DMS153 (cell line): ENCODE data around the gene SLC25A1.

Experiments used
- DNase-seq: peaks from one replicate; lab custom pipeline; 2025; lab: John Stamatoyannopoulos, UW

The SLC25A1 gene

DNA sequence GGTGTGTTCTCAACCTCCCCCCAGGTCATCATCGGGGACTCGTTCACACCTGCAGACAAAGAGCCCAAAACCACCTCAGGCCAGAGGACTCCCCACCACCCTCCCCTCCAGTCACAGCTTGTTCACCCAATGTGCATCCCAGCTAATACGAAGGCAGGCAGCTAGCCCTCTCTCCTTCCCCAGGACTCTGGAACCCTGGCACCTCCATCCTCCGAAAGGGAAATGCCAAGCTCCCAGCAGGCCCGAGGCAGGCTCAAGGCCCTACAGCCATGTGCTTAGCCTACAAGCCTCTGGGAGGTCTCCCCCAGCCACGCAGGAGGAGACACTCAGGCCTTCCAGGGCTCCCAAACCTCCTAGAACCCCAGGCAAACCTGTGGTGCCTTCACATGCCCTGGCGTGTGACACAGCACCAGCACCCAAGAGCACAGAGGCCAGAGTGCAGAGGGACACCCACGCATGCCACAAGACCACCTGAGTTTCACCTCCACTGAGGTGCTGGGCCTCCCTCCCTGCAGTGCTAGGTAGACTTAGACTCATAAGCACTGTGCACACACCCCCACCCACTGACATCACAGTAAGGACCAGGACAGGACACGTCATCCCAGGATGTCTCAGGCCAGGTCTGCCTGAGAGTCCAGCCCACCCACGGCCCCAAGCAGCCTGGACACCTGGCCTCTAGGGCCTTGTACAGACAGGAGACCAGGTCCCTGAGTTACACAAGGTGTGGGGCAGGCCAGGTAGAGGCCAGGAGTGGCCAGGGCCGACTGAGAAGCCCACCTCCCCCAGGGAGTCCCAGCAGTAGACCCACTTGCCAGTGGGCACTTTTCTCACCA lies 40.9 kb downstream of the SLC25A1 start:
- DNase-seq, result no peak

DNA sequence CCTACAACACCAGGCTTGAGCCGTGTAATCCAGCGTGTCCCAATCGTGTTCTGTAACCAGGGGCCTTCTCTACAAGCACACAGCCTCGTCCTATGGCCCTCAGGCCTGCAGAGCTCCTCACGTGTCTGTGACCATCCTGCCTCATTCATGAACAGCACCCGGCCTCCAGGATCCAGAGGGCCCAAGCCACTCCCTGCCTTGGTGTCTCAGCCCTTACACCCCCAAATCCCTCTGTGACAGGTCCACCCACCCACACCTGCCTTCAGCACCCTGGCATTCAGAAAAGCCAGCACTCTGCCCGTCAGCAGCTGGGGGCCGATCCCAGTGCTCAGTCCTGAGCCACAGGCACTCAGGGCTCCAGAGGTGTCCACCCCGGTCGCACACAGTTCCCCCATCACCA lies 41.6 kb downstream of the SLC25A1 start:
- DNase-seq, result no peak

DNA sequence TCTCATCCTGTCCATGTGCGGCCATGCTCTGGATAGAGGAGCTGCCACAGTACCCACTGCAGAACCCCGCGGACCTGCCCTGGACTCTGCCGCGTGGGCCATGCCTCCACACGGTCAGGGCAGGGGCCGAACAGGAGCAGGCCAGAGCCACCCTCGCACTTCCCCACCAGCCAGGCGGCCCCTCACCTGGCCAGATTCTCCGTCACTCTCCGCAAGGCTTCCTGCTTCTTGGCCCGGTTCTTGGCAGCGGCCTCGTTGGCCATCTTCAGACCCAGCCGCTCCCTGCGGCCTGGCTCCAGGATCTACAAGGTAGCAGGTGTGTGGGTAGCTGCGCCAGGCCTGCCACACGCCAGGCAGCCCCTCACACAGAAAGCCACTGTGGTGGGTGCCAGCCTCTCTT lies 43.7 kb downstream of the SLC25A1 start:
- no peak for DNase-seq

DNA sequence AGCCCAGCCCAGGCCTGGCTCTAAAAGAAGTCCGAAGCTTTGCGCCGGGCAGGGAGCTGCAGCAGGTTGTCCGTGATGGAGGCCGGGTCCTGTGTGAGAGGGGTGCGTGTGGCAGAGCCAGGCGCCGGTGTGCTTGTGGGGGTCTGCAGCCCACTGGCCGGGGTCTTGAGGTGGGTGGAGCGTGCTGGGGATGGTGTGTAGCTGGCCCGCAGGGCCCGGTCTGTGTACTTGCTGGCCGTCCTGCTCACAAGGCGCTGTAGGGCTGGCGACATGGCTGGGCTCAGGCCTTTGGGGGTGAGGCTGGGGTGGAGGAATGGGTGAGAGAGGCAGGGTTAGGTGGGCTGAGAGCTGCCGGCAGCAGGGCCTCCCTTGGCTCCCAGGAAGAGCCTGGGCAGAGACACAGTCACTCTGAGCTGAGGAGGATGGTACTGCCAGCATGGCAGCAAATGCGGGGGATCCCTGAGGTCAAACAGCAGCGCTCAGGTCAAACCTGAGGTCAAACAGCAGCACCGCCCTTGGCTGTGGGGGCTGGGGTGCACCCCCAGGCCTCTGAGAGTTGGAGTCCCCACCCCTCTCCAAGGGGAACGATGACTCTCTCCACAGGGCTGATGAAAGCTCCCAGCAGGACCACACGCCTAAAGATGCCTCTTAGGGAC lies 44.2 kb downstream of the SLC25A1 start:
- DNase-seq, result no peak

DNA sequence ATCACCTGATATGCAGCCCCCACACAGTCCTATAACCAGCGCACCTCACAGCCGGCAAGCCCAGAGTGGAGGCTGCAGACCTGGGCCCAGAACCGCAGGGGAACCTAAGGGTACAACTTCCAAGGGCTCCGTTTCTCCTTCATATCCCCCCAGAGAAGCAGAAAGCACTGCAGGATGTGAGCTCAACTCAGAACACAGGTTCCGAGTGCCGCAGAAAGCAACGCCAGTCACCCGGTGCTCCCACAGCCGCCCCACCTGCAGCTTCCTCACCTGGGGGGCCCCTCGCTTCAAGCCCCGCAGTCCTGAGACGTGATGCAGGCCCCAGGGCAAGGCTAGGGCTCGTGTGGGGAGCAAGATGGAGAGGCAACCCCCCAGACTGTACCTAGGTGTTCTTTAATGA lies 45.0 kb downstream of the SLC25A1 start:
- no peak for DNase-seq

DNA sequence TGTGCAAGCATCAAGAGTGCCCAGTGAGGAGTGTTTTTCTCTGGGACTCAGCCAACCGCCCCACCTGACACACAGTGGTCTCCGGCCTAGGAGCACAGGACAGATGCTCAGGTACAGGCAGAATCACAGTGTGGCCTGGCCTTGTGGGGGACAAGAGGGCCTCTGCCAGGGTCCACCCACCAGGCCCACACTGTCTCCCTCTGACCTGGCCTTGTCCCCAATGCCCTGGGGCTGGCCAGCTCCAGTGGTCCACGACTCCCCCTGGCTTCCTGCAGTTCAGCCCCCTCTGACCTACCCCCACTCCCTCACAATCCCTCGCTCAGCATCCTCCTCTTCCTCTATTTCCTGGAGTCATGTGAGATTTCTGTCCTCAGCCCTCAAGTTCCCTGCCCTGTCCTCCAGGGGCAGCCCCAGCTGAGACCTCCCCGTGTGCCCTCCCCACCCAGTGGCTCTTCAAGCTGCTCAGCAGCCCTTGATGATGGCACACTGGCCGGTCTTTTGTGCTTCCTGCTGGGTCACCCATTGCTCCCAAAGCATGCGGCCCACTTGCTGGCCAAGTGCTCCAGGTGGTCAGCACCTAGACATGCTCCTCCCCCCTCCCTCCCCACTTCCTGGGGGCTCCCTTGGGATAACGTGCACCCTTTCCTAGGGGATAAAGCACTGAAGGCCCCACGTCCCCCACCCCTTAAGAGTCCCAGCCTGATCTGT lies 45.7 kb downstream of the SLC25A1 start:
- no peak for DNase-seq

DNA sequence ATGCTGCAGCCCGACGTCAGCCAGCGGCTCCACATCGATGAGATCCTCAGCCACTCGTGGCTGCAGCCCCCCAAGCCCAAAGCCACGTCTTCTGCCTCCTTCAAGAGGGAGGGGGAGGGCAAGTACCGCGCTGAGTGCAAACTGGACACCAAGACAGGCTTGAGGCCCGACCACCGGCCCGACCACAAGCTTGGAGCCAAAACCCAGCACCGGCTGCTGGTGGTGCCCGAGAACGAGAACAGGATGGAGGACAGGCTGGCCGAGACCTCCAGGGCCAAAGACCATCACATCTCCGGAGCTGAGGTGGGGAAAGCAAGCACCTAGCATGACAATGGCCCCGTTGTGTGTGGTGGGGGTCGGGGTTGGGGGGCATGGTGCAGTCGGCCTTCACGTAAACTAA lies 46.4 kb downstream of the SLC25A1 start:
- DNase-seq, result no peak

DNA sequence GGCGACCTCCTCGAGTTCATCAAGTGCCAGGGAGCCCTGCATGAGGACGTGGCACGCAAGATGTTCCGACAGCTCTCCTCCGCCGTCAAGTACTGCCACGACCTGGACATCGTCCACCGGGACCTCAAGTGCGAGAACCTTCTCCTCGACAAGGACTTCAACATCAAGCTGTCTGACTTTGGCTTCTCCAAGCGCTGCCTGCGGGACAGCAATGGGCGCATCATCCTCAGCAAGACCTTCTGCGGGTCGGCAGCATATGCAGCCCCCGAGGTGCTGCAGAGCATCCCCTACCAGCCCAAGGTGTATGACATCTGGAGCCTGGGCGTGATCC lies 46.9 kb downstream of the SLC25A1 start:
- no peak for DNase-seq

DNA sequence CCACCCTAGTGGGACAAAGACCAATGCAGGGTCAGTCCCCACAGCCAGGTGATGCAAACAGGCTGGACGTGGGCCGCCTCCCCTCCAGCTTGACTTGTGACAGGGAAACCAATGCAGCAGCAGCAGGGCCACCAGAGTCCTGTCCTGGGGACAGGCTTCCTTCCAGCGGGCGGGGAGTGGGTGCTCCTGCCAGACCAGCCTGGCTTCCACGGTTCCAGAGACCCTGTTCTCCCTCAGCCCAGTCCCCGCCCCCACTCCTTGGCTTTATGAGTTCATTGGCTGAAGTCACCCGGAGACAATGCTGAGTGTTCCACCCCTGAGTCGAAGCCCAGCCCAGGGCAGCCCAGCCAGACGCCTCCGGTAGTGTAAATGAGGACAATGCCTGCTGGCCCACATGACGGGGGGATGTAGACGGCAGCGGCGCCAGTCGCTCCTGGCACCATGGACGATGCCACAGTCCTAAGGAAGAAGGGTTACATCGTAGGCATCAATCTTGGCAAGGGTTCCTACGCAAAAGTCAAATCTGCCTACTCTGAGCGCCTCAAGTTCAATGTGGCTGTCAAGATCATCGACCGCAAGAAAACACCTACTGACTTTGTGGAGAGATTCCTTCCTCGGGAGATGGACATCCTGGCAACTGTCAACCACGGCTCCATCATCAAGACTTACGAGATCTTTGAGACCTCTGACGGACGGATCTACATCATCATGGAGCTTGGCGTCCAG lies 47.4 kb downstream of the SLC25A1 start, which contains the start of gene TSSK2:
TSSK2 (plus strand) TSS at position 350 of the 726 bp plus-strand sequence; CDS start at position 442, 92 bp downstream.
- no peak for DNase-seq

DNA sequence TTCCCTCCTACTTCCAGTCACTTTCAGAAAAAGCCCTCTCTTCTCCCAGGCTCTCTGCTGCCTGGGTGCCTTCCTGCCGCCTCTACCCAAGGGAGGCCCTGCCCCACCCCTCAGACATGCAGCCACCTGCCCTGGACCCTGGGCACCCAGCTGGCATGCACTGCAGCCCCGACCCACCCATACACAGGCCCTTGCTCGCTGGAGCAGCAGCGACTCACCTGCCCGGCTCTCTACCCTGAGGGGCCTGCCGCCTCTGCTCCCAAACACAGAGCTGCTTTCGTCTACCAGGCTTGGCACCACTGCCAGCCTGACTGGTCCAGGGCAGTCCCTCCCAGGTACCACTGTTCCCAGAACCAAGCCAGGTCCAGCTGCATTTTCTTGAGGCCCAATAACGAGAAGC lies 48.7 kb downstream of the SLC25A1 start:
- DNase-seq, result no peak

DNA sequence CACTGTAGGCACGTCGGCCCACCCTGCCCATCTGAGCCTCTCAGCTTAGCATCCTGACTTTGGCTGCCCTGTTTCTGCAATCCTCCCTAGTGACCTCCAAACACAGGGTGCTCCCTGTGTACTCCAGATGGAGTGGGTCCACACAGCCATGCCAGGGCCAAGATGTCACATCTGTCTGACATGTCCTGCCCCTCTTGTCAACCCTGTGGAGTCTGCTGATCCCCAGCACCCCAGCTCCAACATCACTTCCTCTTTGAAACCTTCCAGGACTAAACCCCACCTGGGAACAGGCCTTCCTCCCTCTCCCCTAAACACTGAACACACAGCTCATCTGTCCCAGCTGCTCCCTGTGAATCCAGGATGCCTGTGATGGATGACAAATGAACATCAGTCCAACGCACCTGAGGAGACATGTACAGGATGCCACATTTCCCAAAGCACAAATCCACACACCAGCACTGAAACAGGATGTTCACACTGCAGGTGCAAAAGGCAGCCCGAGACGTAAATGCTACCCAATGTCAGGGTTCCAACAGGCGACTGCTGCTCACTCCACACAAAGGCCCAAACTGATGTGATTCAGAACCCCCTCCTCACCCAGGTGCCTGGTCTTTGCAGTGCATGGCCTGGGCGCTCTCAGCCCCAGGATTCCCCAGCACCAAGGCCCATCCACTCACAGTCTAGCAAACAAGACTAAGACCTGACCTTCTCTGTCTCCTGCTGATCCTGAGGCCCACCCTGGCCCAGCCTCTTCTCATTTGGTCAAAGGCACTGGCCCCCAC lies 49.4 kb downstream of the SLC25A1 start:
- no peak for DNase-seq

DNA sequence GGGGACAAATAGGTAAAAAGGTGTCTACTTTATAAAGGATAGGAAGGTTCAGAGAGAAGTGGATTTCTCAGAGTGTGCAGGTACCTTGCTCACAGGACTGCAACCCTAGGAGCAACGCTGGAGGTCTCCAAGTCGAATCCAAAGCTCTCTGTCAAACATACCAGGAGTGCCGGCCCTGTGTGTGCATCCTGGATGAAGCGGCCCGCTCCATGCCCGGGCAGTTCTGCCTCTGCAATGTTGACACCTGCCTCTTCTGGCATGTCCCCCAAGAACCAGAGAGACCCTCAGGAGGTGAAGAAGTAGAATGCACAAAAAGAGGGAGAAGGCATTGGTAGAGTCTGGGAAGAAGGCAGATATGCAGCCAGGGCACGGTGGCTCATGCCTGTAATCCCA lies 50.5 kb downstream of the SLC25A1 start:
- DNase-seq, result no peak

DNA sequence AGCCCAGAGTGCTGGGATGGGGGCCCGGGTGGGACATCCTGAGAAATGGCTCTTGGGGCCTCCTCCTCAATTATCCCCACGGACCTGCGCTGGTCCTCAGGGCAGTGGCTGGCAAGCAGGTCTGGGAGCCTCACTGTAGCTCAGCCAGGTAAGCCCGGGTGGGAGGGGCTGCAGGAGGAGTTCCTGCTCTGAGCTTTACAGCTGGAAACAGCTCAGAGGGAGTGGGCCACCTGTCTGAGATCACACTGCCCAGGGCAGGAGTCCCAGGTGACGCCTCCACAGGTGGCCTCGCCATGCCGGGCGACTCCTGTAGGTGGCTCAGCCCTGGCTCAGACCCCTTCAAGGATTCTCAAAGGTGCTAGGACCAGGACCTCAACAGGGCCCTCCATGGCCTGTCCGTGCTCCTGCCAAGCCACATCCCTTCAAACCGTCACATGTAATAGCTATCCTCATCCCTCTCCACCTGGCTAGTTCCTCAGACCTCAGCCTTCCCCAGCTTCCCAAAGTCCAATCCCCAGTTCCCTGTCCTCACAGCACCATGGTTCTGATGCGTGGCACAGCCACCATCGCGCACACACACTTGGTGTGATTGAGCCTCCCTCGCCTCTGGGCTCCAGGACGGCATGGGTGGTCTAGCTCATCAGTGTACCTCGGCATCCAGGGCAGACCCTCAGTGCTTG lies 51.1 kb downstream of the SLC25A1 start:
- no peak for DNase-seq

DNA sequence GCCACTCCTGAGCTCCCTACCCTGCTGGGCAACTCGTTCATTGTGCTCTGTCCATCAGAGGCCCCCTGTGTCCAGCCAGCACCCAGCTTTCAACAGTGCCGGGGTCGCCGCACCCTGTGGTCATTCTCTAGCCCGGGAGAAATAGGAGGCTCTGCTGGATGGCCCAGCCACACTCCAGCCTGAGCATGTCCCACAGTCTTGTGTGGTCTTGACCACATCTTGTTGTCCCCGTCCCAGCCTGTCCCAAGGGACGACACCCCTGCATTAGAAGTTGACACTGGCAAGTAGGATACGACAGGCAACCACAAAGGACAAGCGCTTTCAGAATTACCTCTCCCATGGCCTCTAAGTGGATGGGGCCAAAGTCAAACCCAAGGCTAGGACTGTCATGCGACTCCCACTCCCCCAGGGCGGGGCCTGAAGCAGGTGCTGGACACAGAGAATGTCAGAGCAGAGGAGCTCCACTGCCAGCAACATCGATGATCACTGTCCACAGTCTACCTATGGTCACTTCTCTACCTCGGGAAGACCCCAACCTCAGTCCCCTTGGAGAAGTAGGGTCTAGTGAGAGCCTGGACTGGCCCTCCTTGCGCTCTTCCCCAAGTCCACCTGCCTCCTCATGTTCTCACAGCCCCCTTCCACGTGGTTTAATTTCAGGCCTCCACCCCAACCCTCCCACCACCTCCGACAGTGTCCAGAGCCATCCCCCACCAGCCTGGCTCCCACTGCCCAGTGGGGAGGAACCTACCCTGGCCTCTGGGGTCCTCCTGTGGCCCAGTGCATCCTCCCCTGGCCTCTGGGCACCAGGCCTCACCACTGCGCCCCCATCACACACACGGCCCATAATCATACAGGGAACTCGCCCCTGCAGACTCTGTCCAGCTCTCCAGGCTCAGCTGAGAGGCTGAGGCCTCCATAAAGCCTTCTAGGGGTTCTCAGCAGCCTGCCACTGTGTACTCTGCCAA lies 51.9 kb downstream of the SLC25A1 start:
- no peak for DNase-seq
